T47D (cell line): ENCODE results near the gene GOLGA6D.
"Not testable (repeated sequence)": the region's sequence is repeated elsewhere in the genome, so short reads cannot be mapped to it uniquely, and the experiment has no call there.

Source experiments
- DNase-seq, 2 experiments: peaks; one replicate each; pipeline versions ENCODE4 v3.0.0 to v3.0.0-alpha.2; 2011 to 2012; ENCODE audit warnings: low read depth in 1 of 2, low spot score in 1 of 2
- JUND ChIP-seq: IDR thresholded peaks from 2 replicates; pipeline ENCODE4 v1.6.1; 2012; ENCODE audit warnings: low read depth
- in situ Hi-C: cut with HindIII; loops from 2 replicates; pipeline ENCODE4 v1.10.0; 2016; ENCODE audit warnings: low sequenced_read_pairs, low pct_unique_long_range_greater_than_20kb

Gene GOLGA6D

DNA sequence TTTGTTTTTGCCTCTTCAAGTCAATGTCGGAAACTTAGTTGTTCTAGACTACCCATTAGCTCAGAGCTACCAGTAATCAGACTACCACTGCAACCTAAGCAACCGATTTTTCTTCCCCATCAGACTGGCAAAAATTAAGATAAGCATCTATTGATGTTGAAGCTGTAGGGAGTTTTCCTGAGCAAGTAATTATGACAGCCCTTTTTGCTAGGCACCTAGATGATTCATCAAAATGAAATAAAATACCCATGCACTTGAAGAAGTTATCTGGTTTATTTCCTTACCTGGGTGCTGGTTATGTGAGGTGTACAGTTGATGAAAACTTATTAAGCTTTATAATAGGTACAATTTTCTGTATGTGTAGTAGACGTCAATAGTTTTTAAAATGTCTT lies 52.7 kb downstream of the GOLGA6D start:
- TF ChIP-seq JUND = no peak
- in situ Hi-C loops = no loop called here
- DNase-seq = no peak

DNA sequence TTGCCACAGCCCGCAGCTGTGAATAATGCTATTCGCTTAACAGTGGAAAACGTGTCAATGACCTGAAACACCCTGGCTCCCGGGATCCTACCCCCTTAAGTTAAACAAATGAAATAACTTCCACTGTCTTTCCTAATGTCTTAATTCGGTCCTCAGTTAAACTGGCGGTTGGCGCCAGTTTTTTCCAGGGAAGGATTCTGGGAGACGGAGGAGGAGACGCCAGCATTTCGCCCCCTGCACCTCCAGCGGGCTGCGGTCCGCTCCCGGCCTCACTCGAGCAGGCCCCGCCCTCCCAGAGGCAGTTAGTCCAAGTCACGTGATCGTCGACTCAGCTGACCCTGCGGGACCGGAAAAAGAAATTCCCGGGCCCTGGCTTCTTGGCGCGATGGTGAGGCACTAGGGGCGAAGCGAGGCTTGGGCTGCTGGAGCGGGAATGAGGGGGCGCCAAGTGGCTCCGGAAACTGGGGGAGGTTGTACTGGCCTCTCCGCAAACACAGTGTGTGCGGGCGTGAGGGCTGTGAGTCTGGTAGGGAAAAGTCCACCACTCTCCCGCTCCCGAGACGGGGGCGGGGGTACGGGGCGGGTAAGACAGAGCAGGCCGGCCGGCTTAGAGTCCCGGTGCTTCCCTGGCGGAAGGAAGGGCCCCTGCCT lies 53.2 kb downstream of the GOLGA6D start, which contains the start of gene COMMD4:
TSS of gene COMMD4 (plus strand) at position 359 of the 651 bp plus-strand sequence. CDS start at position 386, 27 bp downstream.
- peak; percentile 59 to 96 for DNase-seq
- no peak for TF ChIP-seq JUND
- in situ Hi-C loops = no loop called here

DNA sequence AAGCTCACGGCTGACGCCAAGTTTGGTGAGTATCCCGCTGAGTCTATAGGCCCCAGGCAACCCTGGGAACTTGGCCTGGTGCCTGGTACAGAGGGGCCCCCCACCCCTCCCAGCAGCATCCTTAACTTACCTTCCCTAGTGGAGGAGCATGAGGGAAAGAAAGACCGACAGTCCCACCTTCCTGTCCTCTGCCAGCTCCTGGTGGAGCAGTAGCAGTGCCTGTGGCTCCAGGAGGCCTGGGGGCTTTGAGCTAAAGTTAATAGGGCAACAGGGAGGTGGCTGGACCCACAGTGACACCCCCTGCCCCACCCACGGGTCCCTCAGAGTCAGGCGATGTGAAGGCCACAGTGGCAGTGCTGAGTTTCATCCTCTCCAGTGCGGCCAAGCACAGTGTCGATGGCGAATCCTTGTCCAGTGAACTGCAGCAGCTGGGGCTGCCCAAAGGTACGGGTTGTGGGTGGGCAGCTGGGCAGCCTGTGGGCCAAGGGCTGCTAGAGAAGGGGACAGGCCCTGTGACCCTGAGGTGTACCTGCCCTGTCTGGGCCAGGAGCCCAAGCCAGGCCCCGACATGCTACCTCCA lies 56.1 kb downstream of the GOLGA6D start:
- DNase-seq = no peak
- in situ Hi-C loops = no loop called here
- TF ChIP-seq JUND = no peak

DNA sequence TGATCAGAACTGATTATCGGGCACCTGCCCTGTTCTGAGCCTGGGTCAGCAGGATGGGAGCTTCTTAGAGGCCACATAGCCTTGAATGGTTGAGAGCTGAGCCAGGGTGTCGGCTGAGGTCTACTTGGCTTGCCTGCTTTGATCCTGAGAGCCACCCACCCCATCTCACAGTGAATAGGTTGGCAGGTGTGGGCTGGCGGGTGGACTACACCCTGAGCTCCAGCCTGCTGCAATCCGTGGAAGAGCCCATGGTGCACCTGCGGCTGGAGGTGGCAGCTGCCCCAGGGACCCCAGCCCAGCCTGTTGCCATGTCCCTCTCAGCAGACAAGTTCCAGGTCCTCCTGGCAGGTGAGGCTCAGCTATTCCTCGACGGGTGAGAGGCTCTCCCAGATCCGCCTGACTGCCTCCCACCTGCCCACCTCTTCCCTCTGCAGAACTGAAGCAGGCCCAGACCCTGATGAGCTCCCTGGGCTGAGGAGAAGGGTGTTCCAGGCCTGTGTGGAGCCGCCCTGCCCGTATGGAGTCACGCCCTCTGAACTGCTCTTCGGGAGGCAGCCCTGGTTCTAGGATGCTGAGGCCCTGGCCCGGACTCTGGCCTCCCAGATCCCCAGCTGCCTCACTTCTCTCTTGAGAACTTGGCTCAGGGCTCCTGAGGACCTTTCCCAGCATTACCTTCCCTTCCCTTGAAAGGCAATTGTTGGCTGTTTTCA lies 57.1 kb downstream of the GOLGA6D start:
- no peak for TF ChIP-seq JUND
- in situ Hi-C loops = no loop called here
- no peak for DNase-seq

DNA sequence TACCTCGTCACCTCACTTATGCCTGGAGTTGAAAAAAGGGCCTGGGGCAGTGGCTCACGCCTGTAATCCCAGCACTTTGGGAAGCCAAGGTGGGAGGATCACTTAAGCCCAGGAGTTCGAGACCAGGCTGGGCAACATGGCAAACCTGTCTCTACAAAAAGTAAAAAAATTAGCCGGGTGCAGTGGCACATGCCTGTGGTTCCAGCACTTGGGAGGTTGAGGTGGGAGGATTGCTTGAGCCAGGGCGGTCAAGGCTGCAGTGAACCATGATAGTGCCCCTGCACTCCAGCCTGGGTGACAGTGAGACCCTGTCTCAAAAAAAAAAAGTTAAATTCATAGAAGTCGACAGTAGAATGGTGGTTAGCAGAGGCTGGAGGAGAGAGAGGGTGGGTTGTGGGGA lies 59.6 kb downstream of the GOLGA6D start:
- TF ChIP-seq JUND = no peak
- in situ Hi-C loops = no loop called here
- no peak for DNase-seq

DNA sequence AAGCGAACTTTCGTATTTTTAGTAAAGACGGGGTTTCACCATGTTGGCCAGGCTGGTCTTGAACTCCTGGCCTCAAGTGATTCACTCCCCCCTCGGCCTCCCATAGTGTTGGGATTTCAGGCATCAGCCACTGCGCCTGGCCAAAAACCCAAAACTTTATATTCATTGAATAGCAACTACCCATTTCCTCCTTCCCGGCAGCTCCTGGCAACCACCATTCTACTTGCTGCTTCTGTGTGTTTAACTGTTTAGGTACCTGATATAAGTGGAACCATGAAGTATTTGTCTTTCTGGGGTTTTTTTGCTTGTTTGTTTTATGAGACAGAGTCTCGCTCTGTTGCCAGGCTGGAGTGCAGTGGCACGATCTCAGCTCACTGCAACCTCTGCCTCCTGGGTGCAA lies 61.3 kb downstream of the GOLGA6D start:
- DNase-seq, in situ Hi-C loops: not testable (repeated sequence)
